Bronchial epithelial cell (primary cell): ENCODE measurements around the gene DOCK1. TPM values are rescaled to one million over a fixed set of nuclear protein-coding genes. Genes with fewer than 3 reads are reported as not detected.
A peak's percentile ranks its signal among the peaks of the same experiment; 100 is the strongest.

Source experiments
- DNase-seq: peaks from one replicate; pipeline ENCODE4 v3.0.0-alpha.2; 2010; ENCODE audit warnings: low read depth
- FAIRE-seq: peaks from 2 replicates; lab custom pipeline; 2011; peaks lifted over from hg19 to GRCh38; lab: Jason Lieb, UNC
- H3K27me3 ChIP-seq: 2 replicates; pipeline ENCODE4 v1.5.1; 2011; ENCODE audit warnings: low read length; ENCODE audit not compliant: control insufficient read depth, insufficient read depth
- H3K36me3 ChIP-seq: 2 replicates; pipeline ENCODE4 v1.5.1; 2011; ENCODE audit warnings: low read length; ENCODE audit not compliant: control insufficient read depth, insufficient read depth
- H3K4me3 ChIP-seq: 2 replicates; pipeline ENCODE4 v1.5.1; 2011; ENCODE audit warnings: mild to moderate bottlenecking, low read depth, low read length, control low read depth
- CTCF ChIP-seq: IDR thresholded peaks from 2 replicates; pipeline ENCODE4 v1.5.1; 2011; ENCODE audit warnings: mild to moderate bottlenecking, moderate library complexity, low read length, control low read depth, inconsistent platforms; ENCODE audit not compliant: insufficient read depth, severe bottlenecking
- total RNA-seq: library from RNA; depleted of rRNA; stranded (reverse); fragments of >200 nt; gene quantifications from 2 replicates; pipeline ENCODE4 v1.2.1, GENCODE V29; 2014

The DOCK1 gene
- total RNA-seq, 1 donor from 2014 or later, result 173 TPM

- H3K4me3 ChIP-seq, result no peak overlapping the region
- TF ChIP-seq CTCF, result no peak
- H3K27me3 ChIP-seq, result no peaks in the 10 kb centered on the region
- DNase-seq (peak; percentile 75), FAIRE-seq (no peak)
- no peaks in the 10 kb centered on the region for H3K36me3 ChIP-seq
These were observed 246.9 kb downstream of the DOCK1 start for GRCh38 chr10:127151981-127152699.

GRCh38 chr10:127153181-127153580 is 248.0 kb downstream of the DOCK1 start:
- no peak for TF ChIP-seq CTCF
- Histone ChIP-seq H3K36me3 (no peaks in the 10 kb centered on the region), H3K27me3 (no peaks in the 10 kb centered on the region), H3K4me3 (no peak overlapping the region)
- no peak for DNase-seq
- no peak for FAIRE-seq

DNA sequence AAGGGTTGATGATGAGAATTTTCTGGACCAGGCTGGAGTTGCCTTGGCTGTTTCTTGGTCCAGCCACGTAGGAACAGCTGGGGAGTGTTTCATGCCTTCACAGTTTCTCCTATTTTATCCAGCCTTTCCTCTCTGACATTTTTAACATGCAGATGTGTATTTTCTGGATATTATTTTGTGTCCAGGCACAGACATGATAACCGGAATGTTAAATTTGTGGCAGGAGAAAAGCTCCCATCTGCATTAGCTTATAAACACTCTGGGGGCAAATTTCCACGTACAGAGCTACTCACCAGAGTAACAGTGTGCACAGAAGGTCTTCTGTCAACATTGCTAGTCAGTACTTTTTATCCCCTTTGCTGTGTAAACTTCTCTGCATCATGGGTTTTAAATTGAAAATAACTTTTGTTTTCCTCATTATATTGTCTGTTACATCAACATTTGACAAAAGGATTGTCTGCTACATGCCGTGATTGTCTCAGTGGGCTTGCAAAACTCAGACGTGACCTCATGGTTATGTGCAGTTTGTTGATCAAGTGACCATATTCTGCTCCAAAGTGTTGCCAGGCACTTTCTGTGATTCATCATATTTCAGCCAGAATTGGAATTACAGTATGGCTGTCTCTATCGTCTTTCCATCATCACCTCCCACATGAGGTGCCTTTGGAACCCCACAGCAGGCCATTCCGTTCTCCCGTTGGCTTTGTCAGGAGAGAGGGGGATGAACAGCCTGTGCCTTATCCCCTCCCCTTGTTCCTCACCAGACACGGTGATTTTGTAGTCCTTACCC is 249.8 kb downstream of the DOCK1 start:
- FAIRE-seq (peak; percentile 83), DNase-seq (no peak)

GRCh38 chr10:127157089-127157488 is 251.9 kb downstream of the DOCK1 start:
- H3K4me3 ChIP-seq, result no peak overlapping the region
- DNase-seq, result no peak
- FAIRE-seq, result no peak
- no peak for TF ChIP-seq CTCF
- H3K27me3 ChIP-seq, result no peaks in the 10 kb centered on the region
- H3K36me3 ChIP-seq, result peaks cover 2% of the 10 kb centered on the region

More for the DNA sequence above, 249.8 kb downstream of the DOCK1 start:
- TF ChIP-seq CTCF, result no peak
- Histone ChIP-seq H3K27me3 (no peaks in the 10 kb centered on the region), H3K36me3 (no peaks in the 10 kb centered on the region), H3K4me3 (no peak overlapping the region)

GRCh38 chr10:127157506-127158200 is 252.4 kb downstream of the DOCK1 start:
- DNase-seq, result no peak
- FAIRE-seq, result no peak
- TF ChIP-seq CTCF, result no peak
- H3K27me3 ChIP-seq, result no peaks in the 10 kb centered on the region
- no peak overlapping the region for H3K4me3 ChIP-seq
- H3K36me3 ChIP-seq, result peaks cover 2% of the 10 kb centered on the region
